Thyroid gland (tissue), 4 donors: Measurements from ENCODE around the gene TMPRSS5.

Source experiments
- POLR2A ChIP-seq, 2 donors: fragments of 450-650 bp; IDR thresholded peaks; one replicate each; pipeline ENCODE4 v1.6.1; 2017; ENCODE audit warnings: antibody characterized with exemption in 2 of 2, mild to moderate bottlenecking in 2 of 2, moderate library complexity in 1 of 2
- TF ChIP-seq, protein P1 (sequence below), 6 experiments: fragments of 200-600 bp in 3 of 6; fragments of 450-650 bp in 3 of 6; sonication (generic) in 3 of 6; IDR thresholded peaks; one replicate each; pipeline ENCODE4 v1.5.1; 2016 to 2019; ENCODE audit warnings: antibody characterized with exemption in 6 of 6, mild to moderate bottlenecking in 2 of 6, inconsistent platforms in 1 of 6, moderate library complexity in 1 of 6

GRCh38 chr11:113715273-113715672, 9.2 kb upstream of the TMPRSS5 start:
- TF ChIP-seq, protein P1, sequence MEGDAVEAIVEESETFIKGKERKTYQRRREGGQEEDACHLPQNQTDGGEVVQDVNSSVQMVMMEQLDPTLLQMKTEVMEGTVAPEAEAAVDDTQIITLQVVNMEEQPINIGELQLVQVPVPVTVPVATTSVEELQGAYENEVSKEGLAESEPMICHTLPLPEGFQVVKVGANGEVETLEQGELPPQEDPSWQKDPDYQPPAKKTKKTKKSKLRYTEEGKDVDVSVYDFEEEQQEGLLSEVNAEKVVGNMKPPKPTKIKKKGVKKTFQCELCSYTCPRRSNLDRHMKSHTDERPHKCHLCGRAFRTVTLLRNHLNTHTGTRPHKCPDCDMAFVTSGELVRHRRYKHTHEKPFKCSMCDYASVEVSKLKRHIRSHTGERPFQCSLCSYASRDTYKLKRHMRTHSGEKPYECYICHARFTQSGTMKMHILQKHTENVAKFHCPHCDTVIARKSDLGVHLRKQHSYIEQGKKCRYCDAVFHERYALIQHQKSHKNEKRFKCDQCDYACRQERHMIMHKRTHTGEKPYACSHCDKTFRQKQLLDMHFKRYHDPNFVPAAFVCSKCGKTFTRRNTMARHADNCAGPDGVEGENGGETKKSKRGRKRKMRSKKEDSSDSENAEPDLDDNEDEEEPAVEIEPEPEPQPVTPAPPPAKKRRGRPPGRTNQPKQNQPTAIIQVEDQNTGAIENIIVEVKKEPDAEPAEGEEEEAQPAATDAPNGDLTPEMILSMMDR (IDR thresholded peaks at IDR 0.05), result no peak
- TF ChIP-seq POLR2A (IDR thresholded peaks at IDR 0.05), result no peak
